Smooth muscle cell of bladder (primary cell): ENCODE measurements around the gene NRAS. TPM values are rescaled to one million over a fixed set of nuclear protein-coding genes. Genes with fewer than 3 reads are reported as not detected.

ENCODE experiments used
- total RNA-seq: library from RNA; depleted of rRNA; stranded (reverse); fragments of >200 nt; gene quantifications from 2 replicates; pipeline ENCODE4 v1.2.3, GENCODE V29; 2014

NRAS gene
- total RNA-seq: 33.0 TPM in 2 replicates

DNA sequence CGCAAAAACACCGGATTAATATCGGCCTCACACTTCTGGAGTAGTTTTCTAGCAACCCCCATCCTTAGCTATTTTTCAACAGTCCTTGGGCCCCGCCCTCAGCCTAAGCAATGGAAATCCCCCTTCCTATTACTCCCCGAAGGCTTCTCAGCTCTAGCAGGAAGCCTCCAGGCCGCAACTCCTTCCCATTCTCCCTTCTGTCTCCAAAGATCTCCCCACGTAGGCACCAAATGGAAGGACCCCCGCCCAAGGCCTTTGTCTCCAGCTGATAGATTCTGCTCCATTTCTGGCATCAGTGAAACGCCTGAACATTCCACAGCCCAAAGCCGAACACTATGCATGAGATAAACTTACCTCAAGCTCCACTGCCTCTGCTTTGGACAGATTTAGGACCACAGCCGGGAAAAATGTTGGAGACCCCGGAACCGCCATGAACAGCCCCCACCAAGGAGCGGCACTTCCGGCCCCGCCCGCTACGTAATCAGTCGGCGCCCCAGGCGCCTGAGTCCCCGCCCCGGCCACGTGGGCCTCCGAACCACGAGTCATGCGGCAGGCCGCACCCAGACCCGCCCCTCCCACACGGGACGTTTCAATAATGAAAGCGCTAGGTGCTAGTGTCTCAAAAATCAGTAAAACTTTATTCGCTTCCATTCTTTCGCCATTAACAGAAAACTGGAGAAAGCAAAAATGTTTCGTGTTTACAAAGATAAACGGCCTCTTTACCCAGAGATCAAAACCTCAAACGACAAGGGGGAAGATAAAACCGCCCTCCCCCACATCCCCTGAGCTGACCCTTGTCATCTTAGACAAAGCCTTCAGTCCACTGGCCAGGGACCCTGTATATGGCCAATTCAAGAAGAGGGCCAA is at the start of gene NRAS:
Gene NRAS, minus strand, starts transcription at position 468 of the 867 bp plus-strand sequence. CDS start 611 bp downstream, outside the sequence.

DNA sequence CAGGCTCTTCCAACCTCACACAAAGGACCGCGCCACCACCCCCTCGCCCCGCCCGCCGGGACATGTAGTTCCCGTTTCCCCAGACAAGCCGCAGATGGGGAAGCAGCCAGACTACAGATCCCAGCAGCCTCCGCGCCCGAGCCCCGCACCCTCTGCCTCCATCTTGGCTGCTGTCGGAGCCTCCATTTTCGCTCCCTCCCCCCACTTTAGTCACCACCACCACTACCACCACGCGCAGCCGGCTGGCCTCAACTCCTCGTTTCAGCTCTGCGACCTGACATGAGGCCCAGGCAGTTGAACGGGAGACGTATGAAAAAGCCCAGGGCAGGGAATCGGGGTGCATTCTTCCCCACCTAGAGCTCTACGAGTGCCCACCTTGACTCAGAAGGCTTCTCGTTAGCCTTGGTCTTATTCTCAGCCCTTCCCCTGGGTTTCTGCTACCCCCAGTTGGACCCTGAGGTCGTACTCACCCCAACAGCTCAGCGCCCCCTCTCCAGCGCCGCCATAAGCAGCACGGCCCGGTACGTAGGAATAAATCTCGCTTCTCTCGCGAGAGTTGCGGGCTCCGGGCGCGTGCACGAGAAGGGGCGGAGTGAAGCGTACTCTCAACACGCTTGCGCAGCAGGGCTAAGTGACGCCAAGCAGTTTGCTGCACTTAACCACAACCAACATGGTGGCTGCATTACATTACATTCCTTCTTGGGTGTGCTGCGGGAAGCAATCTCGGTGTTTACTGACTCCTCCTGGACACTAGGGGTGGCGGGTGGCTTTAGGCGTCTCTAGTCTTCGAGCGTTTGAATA is 41.1 kb upstream of the NRAS start, which contains the start of gene CSDE1:
Gene CSDE1, minus strand, starts transcription at position 530 of the 801 bp plus-strand sequence. CDS start 18,094 bp downstream, outside the sequence.

DNA sequence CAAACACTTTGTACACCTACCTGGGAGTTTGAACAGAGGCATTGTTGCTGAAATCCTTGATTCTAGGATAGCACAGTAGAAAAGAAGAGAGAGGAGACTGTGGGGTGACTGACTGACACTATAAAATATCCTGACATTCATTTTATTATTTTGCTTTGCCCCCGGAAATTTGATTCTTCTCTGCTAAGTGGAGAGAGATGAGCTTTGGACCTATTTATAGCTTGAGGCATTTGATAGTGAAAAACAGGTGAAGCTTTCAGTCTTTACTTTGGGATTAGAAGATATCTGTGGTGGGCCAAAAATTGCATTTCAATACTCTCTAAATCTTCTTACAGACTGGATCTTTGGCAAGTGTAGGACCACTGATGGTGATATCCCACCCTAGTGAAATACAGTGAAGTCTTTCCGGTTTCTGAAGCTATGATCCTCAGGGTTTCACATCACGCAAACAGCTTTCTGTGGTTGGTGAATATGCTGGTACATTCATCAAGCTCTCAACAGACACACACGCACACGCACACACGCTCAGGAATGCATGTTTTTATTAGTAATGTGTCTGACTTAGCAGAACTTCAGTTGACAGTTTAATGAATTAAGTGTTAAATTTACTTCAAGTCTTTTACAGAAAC is 21.0 kb downstream of the NRAS start, which contains the start of gene AMPD1:
Gene AMPD1, minus strand, starts transcription at position 117 of the 629 bp plus-strand sequence. Its CDS starts 75 bp downstream, at position 42.

DNA sequence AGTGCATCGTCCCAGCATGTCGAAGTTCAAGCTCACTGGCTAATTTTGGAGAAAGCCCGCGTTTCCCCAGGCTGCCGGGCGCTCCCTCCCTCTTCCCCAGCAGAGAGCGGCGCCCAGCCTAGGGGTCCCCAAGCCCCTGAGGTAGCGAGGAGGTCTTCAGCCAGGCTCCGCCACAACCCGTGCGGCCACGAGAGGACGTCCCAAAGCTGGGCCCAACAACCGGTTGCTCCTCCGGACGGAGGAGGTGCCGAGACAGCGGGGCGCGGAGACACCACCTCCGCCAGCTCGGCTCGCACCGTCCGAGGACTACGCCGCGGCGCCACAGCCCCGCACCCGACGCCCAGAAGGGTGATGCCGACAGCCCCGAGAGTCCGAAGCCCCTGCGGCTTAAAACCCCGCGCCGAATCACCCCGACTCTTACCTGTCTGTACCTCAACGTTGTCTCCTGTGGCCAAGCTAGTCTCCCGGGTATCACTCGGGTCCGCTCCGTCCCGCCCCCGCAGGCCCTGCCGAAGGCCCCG is 46.9 kb downstream of the NRAS start, which contains the start of gene DENND2C:
Gene DENND2C, minus strand, starts transcription at position 488 of the 521 bp plus-strand sequence. CDS start 44,065 bp downstream, outside the sequence.

Other genes with a start within 250 kb of the NRAS start
- 17.1 and 22.7 TPM in 2 replicates for gene TRIM33, start 205.6 kb downstream of the NRAS start, total RNA-seq
- gene BCAS2, start 135.2 kb downstream of the NRAS start, total RNA-seq: 38.0 and 41.1 TPM in 2 replicates
- 1.4 and 1.8 TPM in 2 replicates for gene DENND2C, start 46.7 kb downstream of the NRAS start, total RNA-seq
- not detected in 2 replicates for gene AMPD1, start 21.2 kb downstream of the NRAS start, total RNA-seq
- gene CSDE1, start 41.2 kb upstream of the NRAS start, total RNA-seq: 1,025 and 1,095 TPM in 2 replicates
- 65.8 and 71.6 TPM in 2 replicates for gene SIKE1, start 63.9 kb upstream of the NRAS start, total RNA-seq
- not detected in 2 replicates for gene SYCP1, start 138.1 kb upstream of the NRAS start, total RNA-seq